GM18517 (cell line): ENCODE results near the gene SLC50A1.

Source experiments
- ATAC-seq: cut with Tn5 transposase; IDR thresholded peaks from one replicate; pipeline ENCODE4 v1.9.1; 2021; ENCODE audit warnings: mild to moderate bottlenecking, moderate library complexity; ENCODE audit not compliant: unreplicated experiment

The SLC50A1 gene

DNA sequence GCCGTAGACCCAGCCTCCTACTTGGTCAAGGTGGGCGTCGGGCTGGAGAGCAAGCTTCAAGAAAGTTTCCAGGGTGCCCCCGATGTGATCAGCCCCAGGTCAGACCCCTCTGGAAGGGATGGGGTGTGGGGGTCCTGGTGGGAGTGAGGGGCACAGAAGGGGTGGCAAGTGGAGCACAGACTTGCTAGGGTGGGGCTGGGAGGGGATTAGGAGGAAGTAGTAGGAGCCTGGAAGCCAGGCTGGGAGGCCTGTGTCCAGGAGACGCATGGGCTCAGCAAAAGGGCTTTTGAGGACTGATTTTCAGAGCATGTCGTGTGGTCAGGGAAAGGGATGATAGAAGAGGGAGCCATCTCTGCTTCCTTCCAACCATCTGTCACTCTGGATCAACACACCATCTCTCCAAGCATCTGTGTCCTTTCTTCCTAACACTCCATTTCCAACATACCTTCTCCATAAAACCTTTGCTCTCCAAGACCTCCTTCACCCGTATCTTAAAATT is 46.4 kb downstream of the SLC50A1 start:
- ATAC-seq, result no peak

DNA sequence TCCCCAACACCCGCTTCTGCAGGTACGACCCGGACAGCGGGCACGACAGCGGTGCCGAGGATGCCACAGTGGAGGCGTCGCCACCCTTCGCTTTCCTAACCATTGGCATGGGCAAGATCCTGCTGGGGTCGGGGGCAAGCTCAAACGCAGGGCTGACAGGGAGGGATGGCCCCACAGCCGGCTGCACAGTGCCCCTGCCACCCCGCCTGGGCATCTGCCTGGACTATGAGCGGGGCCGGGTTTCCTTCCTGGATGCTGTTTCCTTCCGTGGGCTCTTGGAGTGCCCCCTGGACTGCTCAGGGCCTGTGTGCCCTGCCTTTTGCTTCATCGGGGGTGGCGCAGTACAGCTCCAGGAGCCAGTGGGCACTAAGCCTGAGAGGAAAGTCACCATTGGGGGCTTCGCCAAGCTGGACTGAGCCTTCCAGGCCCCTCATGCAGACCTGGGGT is 48.1 kb downstream of the SLC50A1 start:
- ATAC-seq, result no peak

DNA sequence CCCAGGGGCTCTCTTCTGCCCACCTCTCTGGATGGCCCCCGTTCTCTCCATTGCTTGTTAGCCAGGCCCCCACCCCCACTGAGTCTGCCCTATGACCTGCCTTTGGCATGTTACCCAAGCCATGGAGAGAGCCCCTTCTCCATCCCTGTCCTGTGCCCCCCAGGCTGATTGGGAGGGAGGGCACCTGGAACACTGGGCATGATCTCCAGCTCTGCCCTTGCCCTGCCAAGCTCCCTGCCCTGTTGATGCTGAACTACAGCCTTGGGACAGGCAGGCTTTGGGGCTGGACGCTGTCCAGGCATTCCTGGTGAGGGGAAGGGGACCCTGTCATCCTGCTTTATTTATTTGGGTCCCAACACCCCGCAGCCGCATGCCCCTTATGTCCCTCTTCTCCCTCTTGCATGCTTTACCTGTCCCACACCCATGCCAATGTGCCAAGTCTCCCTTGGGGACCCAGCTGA is 48.7 kb downstream of the SLC50A1 start:
- no peak for ATAC-seq

DNA sequence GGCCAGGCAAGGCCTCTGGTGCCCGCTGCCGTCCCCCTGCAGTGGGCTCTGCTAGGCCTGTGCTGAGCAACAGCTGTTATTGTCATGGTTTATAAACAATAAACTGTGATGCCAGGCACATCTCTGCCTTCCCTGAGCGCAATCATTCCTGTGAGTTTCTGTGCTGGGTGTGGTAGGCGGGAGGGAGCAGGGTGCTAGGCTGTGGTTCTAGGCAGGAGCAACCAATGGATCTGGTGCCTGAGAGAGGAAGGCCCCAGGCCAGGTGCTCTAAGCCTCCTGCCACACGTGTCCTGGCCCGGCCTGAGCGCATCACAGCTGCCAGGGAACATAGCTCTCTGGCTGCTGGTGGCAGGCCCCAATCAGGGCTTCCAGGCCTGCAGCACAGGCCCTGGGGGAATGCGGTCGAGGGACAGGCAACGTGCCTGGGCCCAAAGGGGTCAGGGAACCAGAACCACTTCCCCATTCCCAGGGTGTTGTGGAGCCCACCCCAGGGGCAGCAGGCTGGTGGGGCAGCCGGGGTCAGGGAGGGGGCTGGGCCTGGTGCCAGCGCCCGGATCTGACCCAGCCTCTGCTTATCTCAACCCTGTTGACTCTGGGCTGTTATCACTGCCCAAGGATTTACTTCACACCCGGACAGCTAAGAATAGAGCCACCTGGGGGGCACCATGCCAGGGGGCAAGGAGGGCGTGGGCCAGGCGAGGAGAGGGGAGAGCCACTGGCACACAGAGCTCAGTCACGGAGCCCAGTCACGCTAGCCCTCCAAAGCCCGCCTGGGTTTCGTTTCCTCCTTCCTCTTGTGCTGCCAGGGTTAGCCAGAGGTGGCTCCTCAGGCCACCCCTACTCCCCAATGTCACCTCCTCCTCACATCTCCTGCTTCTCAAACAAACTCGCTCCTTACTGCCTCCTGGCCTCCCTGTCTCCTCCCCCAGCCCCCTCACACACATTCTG is 49.5 kb downstream of the SLC50A1 start:
- ATAC-seq, result peak; percentile 83

DNA sequence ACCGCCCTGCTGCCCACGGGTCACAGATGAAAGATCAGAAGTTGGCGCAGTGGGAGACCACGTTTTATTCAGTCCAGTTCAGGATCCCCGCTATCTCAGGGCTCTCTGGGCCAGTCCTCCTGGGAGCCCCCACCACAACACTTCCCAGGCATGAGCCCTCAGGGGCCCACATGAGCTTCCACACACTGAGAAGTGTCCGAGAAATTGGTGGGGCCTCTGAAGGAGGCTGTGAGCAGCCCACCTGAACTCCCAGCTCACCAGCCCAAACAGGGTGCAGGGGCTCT is 50.1 kb downstream of the SLC50A1 start:
- ATAC-seq, result no peak

DNA sequence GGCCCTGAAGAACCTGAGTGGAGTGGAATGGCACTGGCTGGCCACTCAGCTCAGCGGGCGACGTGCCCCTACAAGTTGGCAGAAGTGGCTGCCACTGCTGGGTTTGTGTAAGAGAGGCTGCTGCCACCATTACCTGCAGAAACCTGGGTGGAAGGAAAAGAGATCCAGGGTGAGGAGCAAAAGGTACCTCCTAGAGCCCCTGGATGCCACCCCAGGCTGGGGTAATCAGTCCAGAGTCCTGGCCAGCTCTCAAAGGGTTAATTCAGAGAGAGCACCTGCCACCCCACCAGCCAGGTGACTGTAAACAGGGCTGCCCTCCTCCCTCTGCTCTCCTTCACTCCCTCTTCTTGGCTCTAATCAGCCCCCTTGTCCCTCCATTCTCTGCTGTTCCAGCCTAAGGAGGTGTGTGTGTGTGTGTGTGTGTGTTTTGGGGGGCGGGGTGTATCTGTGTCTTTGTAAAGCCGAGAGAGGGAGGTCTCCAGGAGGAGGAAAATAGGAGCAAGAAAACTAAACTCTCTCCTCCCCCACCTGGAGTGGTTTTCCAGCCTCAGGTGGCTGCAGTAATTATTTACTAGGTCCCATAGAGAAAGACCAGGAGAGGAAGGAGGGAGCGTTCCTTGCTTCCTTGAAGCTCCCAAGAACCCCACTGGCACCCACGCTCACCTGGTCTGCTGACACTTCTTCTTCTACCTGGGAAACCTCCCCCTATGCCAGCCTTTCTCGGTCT is 50.6 kb downstream of the SLC50A1 start:
- no peak for ATAC-seq

DNA sequence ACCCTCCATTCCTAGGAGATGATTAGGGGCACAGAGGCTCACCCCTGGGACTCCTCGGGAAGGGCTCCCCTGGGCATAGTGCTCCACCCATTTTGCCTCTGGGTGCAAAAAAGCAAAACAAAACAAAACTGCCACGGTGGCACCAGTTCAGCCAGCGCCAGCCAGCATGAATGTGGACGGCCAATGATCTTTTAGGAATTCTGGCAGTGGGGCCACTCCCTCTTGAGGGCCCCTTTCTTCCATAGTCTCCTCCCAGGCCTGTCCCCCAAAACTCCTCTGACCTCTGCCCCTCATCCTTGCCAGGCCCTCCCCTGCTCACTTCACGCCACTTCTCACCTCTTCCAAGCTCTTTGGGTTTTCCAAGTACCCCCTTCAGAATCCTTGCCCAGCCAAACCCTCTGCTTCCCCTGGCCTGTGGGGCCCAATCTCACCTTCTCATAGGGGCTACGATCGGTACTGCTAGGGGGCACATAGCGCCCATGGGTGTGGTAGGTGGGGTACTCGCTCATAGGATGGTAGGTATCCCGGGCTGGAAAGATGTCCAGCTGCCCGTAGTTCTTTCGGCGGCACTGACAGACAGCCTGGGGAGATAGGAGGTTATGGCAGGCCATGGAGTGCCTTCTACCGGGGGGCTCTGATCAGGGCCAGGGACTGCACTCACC is 51.3 kb downstream of the SLC50A1 start:
- ATAC-seq, result no peak

DNA sequence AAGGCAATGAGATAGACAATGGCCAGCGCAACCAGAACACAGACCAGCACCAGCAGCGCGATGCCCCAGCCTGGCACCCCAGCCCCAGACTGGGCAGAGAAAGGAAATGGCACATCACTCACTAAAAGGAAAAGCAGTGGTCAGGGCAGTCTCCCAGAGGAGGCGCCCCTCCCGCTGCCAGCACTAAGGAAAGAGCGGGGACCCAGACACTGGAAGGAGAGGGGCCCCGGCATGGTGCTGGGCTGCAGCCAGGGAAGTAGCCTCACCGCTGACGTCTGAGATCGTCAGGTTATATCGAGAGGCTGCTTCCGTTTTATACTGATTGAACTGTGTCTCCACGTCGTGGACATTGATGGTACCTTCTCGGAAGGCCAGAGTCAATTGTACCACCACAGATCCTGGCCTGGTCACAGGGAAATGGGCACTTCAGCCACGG is 51.8 kb downstream of the SLC50A1 start:
- ATAC-seq, result no peak

DNA sequence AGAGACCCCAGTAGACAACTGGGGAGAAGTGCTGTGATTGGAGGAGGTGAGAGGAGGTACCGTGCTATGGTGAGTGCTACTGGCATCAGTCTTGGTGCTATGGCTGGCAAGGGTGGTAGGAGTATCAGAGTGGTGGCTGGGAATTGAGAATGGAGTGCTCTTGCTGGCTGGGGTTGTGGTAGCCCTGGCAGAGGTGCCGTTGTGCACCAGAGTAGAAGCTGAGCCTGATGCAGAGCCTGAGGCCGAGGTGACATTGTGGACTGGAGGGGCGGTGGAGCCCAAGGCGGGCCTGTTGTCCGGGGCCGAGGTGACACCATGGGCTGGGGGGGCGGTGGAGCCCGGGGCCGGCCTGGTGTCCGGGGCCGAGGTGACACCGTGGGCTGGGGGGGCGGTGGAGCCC is 52.6 kb downstream of the SLC50A1 start:
- ATAC-seq, result no peak
